ENCODE results near the gene GPRC5D. TPM values are rescaled to one million over a fixed set of nuclear protein-coding genes. Genes with fewer than 3 reads are reported as not detected.

Gene GPRC5D
- total RNA-seq, 1 experiment from 2014 or later: not detected

- Histone ChIP-seq H3K4me1 (replicated peaks; ENCODE audit: insufficient read depth) (peaks cover 11% of the 10 kb centered on the region), H3K4me3 (no peak overlapping the region), H3K27ac (no peak overlapping the region), H3K27me3 (ENCODE audit: insufficient read depth, low read depth) (no peaks in the 10 kb centered on the region), H3K36me3 (ENCODE audit: low read depth) (peaks cover 29% of the 10 kb centered on the region; the same call in 1 of the 2 replicates), H3F3A (ENCODE audit: insufficient read depth, low read depth) (peaks cover 24% of the 10 kb centered on the region; the same call in 1 of the 2 replicates), H3K4me2 (no peak overlapping the region), H3K79me2 (ENCODE audit: low read depth) (peaks cover 19% of the 10 kb centered on the region; the same call in 1 of the 2 replicates), H2AFZ (no peak overlapping the region), H3K9me2 (ENCODE audit: insufficient read depth) (no peaks in the 10 kb centered on the region), H4K20me1 (ENCODE audit: insufficient read depth) (no peaks in the 10 kb centered on the region), H3K9me3 (ENCODE audit: insufficient read depth, low read depth) (no peaks in the 10 kb centered on the region)
- DNase-seq: peak in 1 of 2 experiments; percentile 50
- intact Hi-C loops (cut with micrococcal nuclease; ENCODE audit: unreplicated experiment): loop anchor here (2.0 kb wide), 1 partner anchor 269 kb away; the partner anchor contains the start of gene CDKN1B
- TF ChIP-seq CTCF (conservative IDR thresholded peaks at IDR 0.05): peak; percentile 68
- no peak for TF ChIP-seq EZH2 (IDR thresholded peaks at IDR 0.05; ENCODE audit: low read depth)
- ChIA-PET POLR2A (ENCODE audit: unreplicated experiment) (interaction anchor here (0.5 to 0.6 kb wide), 3 partner anchors 65 to 217 kb away, joined by 3 to 10 read pairs (median 4); no protein-coding TSS in a partner anchor), CTCF (interaction anchor here (0.5 to 1.5 kb wide), 6 partner anchors 10 to 1022 kb away, joined by 3 to 14 read pairs (median 4); no protein-coding TSS in a partner anchor)
- no TSS peak for BruUV-seq (replicated peaks)
Observed at GRCh38 chr12:12985817-12986408, 33.9 kb upstream of the GPRC5D start.

- Histone ChIP-seq H3F3A (ENCODE audit: insufficient read depth, low read depth) (peaks cover 24% of the 10 kb centered on the region; the same call in 1 of the 2 replicates), H3K4me1 (replicated peaks; ENCODE audit: insufficient read depth) (peaks cover 21% of the 10 kb centered on the region), H3K27me3 (ENCODE audit: insufficient read depth, low read depth) (no peaks in the 10 kb centered on the region), H3K4me3 (no peak overlapping the region), H3K4me2 (no peak overlapping the region), H3K36me3 (ENCODE audit: low read depth) (peaks cover 35% of the 10 kb centered on the region; the same call in 1 of the 2 replicates), H3K9me3 (ENCODE audit: insufficient read depth, low read depth) (no peaks in the 10 kb centered on the region), H2AFZ (no peak overlapping the region), H3K79me2 (ENCODE audit: low read depth) (peaks cover 24% of the 10 kb centered on the region), H4K20me1 (ENCODE audit: insufficient read depth) (no peaks in the 10 kb centered on the region), H3K27ac (no peak overlapping the region), H3K9me2 (ENCODE audit: insufficient read depth) (no peaks in the 10 kb centered on the region)
- DNase-seq: no peak
- CTCF ChIA-PET: interaction anchor here (0.6 to 1.2 kb wide), 5 partner anchors 93 to 263 kb away, joined by 3 to 5 read pairs (median 3); partner anchors contain the start of gene GPRC5A
- POLR2A ChIA-PET (ENCODE audit: unreplicated experiment): no interaction called here
- intact Hi-C loops (cut with micrococcal nuclease; ENCODE audit: unreplicated experiment): loop anchor here (5.0 kb wide), 1 partner anchor 607 kb away; no protein-coding TSS in a partner anchor
- BruUV-seq (replicated peaks): no TSS peak
- TF ChIP-seq EZH2 (IDR thresholded peaks at IDR 0.05; ENCODE audit: low read depth) (no peak), CTCF (conservative IDR thresholded peaks at IDR 0.05) (no peak)
Observed at GRCh38 chr12:12984149-12984548, 32.2 kb upstream of the GPRC5D start.

- ChIA-PET CTCF (interaction anchor here (0.6 to 1.2 kb wide), 6 partner anchors 92 to 262 kb away, joined by 3 to 5 read pairs (median 3); partner anchors contain the start of genes DDX47 and GPRC5A), POLR2A (ENCODE audit: unreplicated experiment) (no interaction called here)
- H3K4me3 ChIP-seq: no peak overlapping the region
- peaks cover 33% of the 10 kb centered on the region; the same call in 1 of the 2 replicates for H3K36me3 ChIP-seq (ENCODE audit: low read depth)
- H3K27ac ChIP-seq: no peak overlapping the region
- H3K79me2 ChIP-seq (ENCODE audit: low read depth): peaks cover 24% of the 10 kb centered on the region
- peaks cover 24% of the 10 kb centered on the region; the same call in 1 of the 2 replicates for H3F3A ChIP-seq (ENCODE audit: insufficient read depth, low read depth)
- TF ChIP-seq EZH2 (IDR thresholded peaks at IDR 0.05; ENCODE audit: low read depth) (no peak), CTCF (conservative IDR thresholded peaks at IDR 0.05) (peak; percentile 77)
- H3K4me2 ChIP-seq: no peak overlapping the region
- H2AFZ ChIP-seq: no peak overlapping the region
- peak; percentile 40 to 41 for DNase-seq
- H3K9me2 ChIP-seq (ENCODE audit: insufficient read depth): no peaks in the 10 kb centered on the region
- no peaks in the 10 kb centered on the region for H4K20me1 ChIP-seq (ENCODE audit: insufficient read depth)
- no peaks in the 10 kb centered on the region for H3K9me3 ChIP-seq (ENCODE audit: insufficient read depth, low read depth)
- H3K4me1 ChIP-seq (replicated peaks; ENCODE audit: insufficient read depth): peaks cover 21% of the 10 kb centered on the region
- intact Hi-C loops (cut with micrococcal nuclease; ENCODE audit: unreplicated experiment): loop anchor here (1.0 to 5.0 kb wide), 5 partner anchors 67 to 606 kb away; partner anchors contain the start of gene GPRC5A
- no TSS peak for BruUV-seq (replicated peaks)
- H3K27me3 ChIP-seq (ENCODE audit: insufficient read depth, low read depth): no peaks in the 10 kb centered on the region
Observed at GRCh38 chr12:12983420-12984035, 31.6 kb upstream of the GPRC5D start.
